Esophagus squamous epithelium (tissue), 5 donors: Measurements from ENCODE around the gene NME7. TPM values are rescaled to one million over a fixed set of nuclear protein-coding genes. Genes with fewer than 3 reads are reported as not detected.
"Not testable (repeated sequence)": the region's sequence is repeated elsewhere in the genome, so short reads cannot be mapped to it uniquely, and the experiment has no call there.

Experiments
- DNase-seq: peaks from one replicate; lab custom pipeline; 2025; lab: John Stamatoyannopoulos, UW
- H3K27ac ChIP-seq, 4 donors: fragments of 200-600 bp; sonication (generic); one replicate each; pipeline ENCODE4 v1.5.1; 2016 to 2019; ENCODE audit warnings: mild to moderate bottlenecking in 1 of 4
- H3K27me3 ChIP-seq, 4 donors: fragments of 200-600 bp; sonication (generic); 1 replicate in 3 of 4; 2 replicates in 1 of 4; pipeline versions ENCODE4 v1.5.1 to v1.6.0; 2017 to 2021; ENCODE audit warnings: antibody characterized with exemption in 1 of 4
- H3K36me3 ChIP-seq, 3 donors: fragments of 200-600 bp; sonication (generic); one replicate each; pipeline ENCODE4 v1.5.1; 2016 to 2019
- H3K4me1 ChIP-seq, 3 donors: fragments of 200-600 bp; sonication (generic); one replicate each; pipeline ENCODE4 v1.5.1; 2017 to 2019
- H3K4me3 ChIP-seq, 4 donors: fragments of 200-600 bp; sonication (generic); 1 replicate in 3 of 4; 2 replicates in 1 of 4; pipeline ENCODE4 v1.5.1; 2016 to 2019; ENCODE audit warnings: mild to moderate bottlenecking in 2 of 4, moderate library complexity in 1 of 4
- H3K9me3 ChIP-seq, 3 donors: fragments of 200-600 bp; sonication (generic); one replicate each; pipeline ENCODE4 v1.5.1; 2016 to 2019
- CTCF ChIP-seq, 6 experiments: fragments of 450-650 bp in 4 of 6; fragments of 200-600 bp in 2 of 6; sonication (generic) in 2 of 6; IDR thresholded peaks; one replicate each; pipeline ENCODE4 v1.5.1; 2016 to 2019; ENCODE audit warnings: antibody characterized with exemption in 6 of 6, mild to moderate bottlenecking in 4 of 6, moderate library complexity in 4 of 6
- POLR2A ChIP-seq, 4 donors: fragments of 450-650 bp; IDR thresholded peaks; one replicate each; pipeline ENCODE4 v1.6.1; 2017; ENCODE audit warnings: antibody characterized with exemption in 4 of 4, mild to moderate bottlenecking in 4 of 4, moderate library complexity in 3 of 4
- WGBS, 2 donors: methylation state at CpG; one replicate each; pipeline ENCODE4 v1.1.5; 2018; 5-methylcytosine and 5-hydroxymethylcytosine counted together
- intact Hi-C: fragments of 100-400 bp; cut with DNase I; formaldehyde crosslinking; loops from one replicate; pipeline ENCODE4 v1.15.0; 2022
- total RNA-seq, 4 donors: library from RNA; depleted of rRNA; stranded (reverse); fragments of >200 nt; gene quantifications; one replicate each; pipeline ENCODE4 v1.1.0, GENCODE V29; 2016
- donor health status: DM: yes; HTN: yes; CAD: no.

Gene NME7
- 10 to 100 TPM in 1 of 4 donors, 1 to 10 TPM in 3; 5.7 to 10.7 (median 7.4) TPM for total RNA-seq

GRCh38 chr1:169367686-169368405 lies at the start of gene NME7, which contains the start of gene BLZF1:
TSS of gene NME7 (minus strand) at chr1:169367797. CDS start at chr1:169367710, 87 bp downstream.
TSS of gene BLZF1 (plus strand) at chr1:169368195. CDS start at chr1:169369523, 1,328 bp downstream.
- H3K36me3 ChIP-seq = peaks cover 0 to 33% (median 0%) of the 10 kb centered on the region in 3 donors
- peak within 1 kb of the TSS; percentile 55 to 82 (median 74) for H3K4me3 ChIP-seq
- peaks cover 0 to 40% (median 4%) of the 10 kb centered on the region in 3 donors for H3K4me1 ChIP-seq
- WGBS, 2 donors = 0 to 1% methylated on average over 31 to 36 of the region's 37 CpGs
- TF ChIP-seq CTCF (IDR thresholded peaks at IDR 0.05) = no peak
- peak in 2 of 4 donors; percentile 13 to 59 for TF ChIP-seq POLR2A (IDR thresholded peaks at IDR 0.05)
- no peaks in the 10 kb centered on the region for H3K27me3 ChIP-seq
- no peaks in the 10 kb centered on the region for H3K9me3 ChIP-seq
- H3K27ac ChIP-seq = peak within 1 kb of the TSS; percentile 78 to 93 (median 90)
- DNase-seq = peak; percentile 84
- intact Hi-C loops = loop anchor here (10.0 kb wide), 1 partner anchor 177 kb away; no protein-coding TSS in a partner anchor

GRCh38 chr1:169414952-169415351 lies 47.4 kb upstream of the NME7 start:
- Histone ChIP-seq H3K36me3 (no peaks in the 10 kb centered on the region), H3K27ac (no peak overlapping the region), H3K4me1 (no peaks in the 10 kb centered on the region), H3K4me3 (no peak overlapping the region), H3K27me3 (no peaks in the 10 kb centered on the region), H3K9me3 (no peaks in the 10 kb centered on the region)
- TF ChIP-seq POLR2A (IDR thresholded peaks at IDR 0.05) (no peak), CTCF (IDR thresholded peaks at IDR 0.05) (no peak)
- no peak for DNase-seq
- 93 to 96% methylated on average over 2 of the region's 2 CpGs for WGBS, 2 donors
- intact Hi-C loops = no loop called here

GRCh38 chr1:169408340-169408739 lies 40.7 kb upstream of the NME7 start:
- DNase-seq, H3K36me3 ChIP-seq, intact Hi-C loops, H3K27ac ChIP-seq, H3K4me3 ChIP-seq, H3K4me1 ChIP-seq, H3K27me3 ChIP-seq: not testable (repeated sequence)
- H3K9me3 ChIP-seq = peaks cover 0 to 43% (median 5%) of the 10 kb centered on the region in 3 donors
- 76% methylated on average over 4 of the region's 5 CpGs; no CpG with 5 or more reads in 1 of the 2 donors for whole genome bisulfite sequencing, 2 donors

GRCh38 chr1:169402578-169402977 lies 35.0 kb upstream of the NME7 start:
- H3K27ac ChIP-seq, DNase-seq, H3K4me3 ChIP-seq, H3K4me1 ChIP-seq, H3K36me3 ChIP-seq, H3K27me3 ChIP-seq, intact Hi-C loops: not testable (repeated sequence)
- 90 to 93% methylated on average over 1 of the region's 1 CpG for WGBS, 2 donors
- peaks cover 0 to 48% (median 11%) of the 10 kb centered on the region in 3 donors for H3K9me3 ChIP-seq

- DNase-seq = no peak
- TF ChIP-seq CTCF (IDR thresholded peaks at IDR 0.05) (no peak), POLR2A (IDR thresholded peaks at IDR 0.05) (no peak)
- Histone ChIP-seq H3K27me3 (no peaks in the 10 kb centered on the region), H3K9me3 (peaks cover 0 to 3% (median 0%) of the 10 kb centered on the region in 3 donors), H3K36me3 (peaks cover 0 to 66% (median 9%) of the 10 kb centered on the region in 3 donors), H3K4me1 (no peaks in the 10 kb centered on the region), H3K27ac (no peak overlapping the region), H3K4me3 (no peak overlapping the region)
- WGBS, 2 donors = 96 to 97% methylated on average over 3 of the region's 3 CpGs
- intact Hi-C loops = no loop called here
Observed at GRCh38 chr1:169395955-169396354, 28.4 kb upstream of the NME7 start.

- H3K27me3 ChIP-seq = no peaks in the 10 kb centered on the region
- DNase-seq = no peak
- no peak overlapping the region for H3K27ac ChIP-seq
- TF ChIP-seq CTCF (IDR thresholded peaks at IDR 0.05) = no peak
- no peak for TF ChIP-seq POLR2A (IDR thresholded peaks at IDR 0.05)
- no peaks in the 10 kb centered on the region for H3K4me1 ChIP-seq
- H3K36me3 ChIP-seq = peaks cover 0 to 95% (median 18%) of the 10 kb centered on the region in 3 donors
- H3K4me3 ChIP-seq = no peak overlapping the region
- H3K9me3 ChIP-seq = no peaks in the 10 kb centered on the region
- intact Hi-C loops = no loop called here
- WGBS, 2 donors = 93 to 100% methylated on average over 1 of the region's 1 CpG
Observed at GRCh38 chr1:169392406-169392805, 24.8 kb upstream of the NME7 start.
